Mucosa of descending colon (tissue), 3 donors: ENCODE data around the gene SSBP3. TPM values are rescaled to one million over a fixed set of nuclear protein-coding genes. Genes with fewer than 3 reads are reported as not detected.

ENCODE experiments used
- ATAC-seq: fragments of 200-7000 bp; cut with Tn5 transposase; one replicate; pipeline ENCODE4 v1.9.1; 2020; ENCODE audit warnings: mild to moderate bottlenecking, moderate library complexity
- DNase-seq, 3 donors: peaks; one replicate each; pipeline ENCODE4 v3.0.0-alpha.2; 2020
- H3K36me3 ChIP-seq: fragments of 200-600 bp; one replicate; pipeline ENCODE4 v1.8.0; 2021; ENCODE audit warnings: low read depth, mild to moderate bottlenecking
- H3K4me1 ChIP-seq: fragments of 200-600 bp; one replicate; pipeline ENCODE4 v1.8.0; 2021; ENCODE audit warnings: low read depth, mild to moderate bottlenecking
- H3K4me3 ChIP-seq: fragments of 200-600 bp; one replicate; pipeline ENCODE4 v1.8.0; 2021; ENCODE audit warnings: mild to moderate bottlenecking
- H3K9me3 ChIP-seq: fragments of 200-600 bp; one replicate; pipeline ENCODE4 v1.8.0; 2021; ENCODE audit warnings: mild to moderate bottlenecking
- intact Hi-C, 2 donors: fragments of 100-400 bp; cut with DNase I in 1 of 2; cut with micrococcal nuclease in 1 of 2; formaldehyde crosslinking; loops; one replicate each; pipeline versions ENCODE4 v1.11.0 to v1.11.1; 2022; cut with DNase I, micrococcal nuclease
- total RNA-seq, 3 donors: library from RNA; stranded (reverse); fragmentation: NEBNext Ultra II Directional in 2 of 3; extraction: Animal tissue kit (Norgen Biotek cat#: 25700) in 2 of 3; gene quantifications; one replicate each; pipeline versions ENCODE4 v1.2.1 to v1.2.4, GENCODE V29; 2021 to 2023
- TF ChIP-seq, protein P1 (sequence below): fragments of 200-600 bp; IDR thresholded peaks from one replicate; pipeline ENCODE4 v1.8.0; 2022; ENCODE audit warnings: antibody characterized with exemption, mild to moderate bottlenecking
- donor health status: DM: no; HTN: no; CAD: no; lungs with moderate emphysema.
- donor health status: DM: no; HTN: no; CAD: no.
- donor health status: DM: no; HTN: yes; CAD: no.

The SSBP3 gene
- total RNA-seq, 3 donors from 2014 or later, result 77.8 to 85.1 (median 82.0) TPM

GRCh38 chr1:54415991-54416390 lies 9.8 kb upstream of the SSBP3 start:
- TF ChIP-seq, protein P1, sequence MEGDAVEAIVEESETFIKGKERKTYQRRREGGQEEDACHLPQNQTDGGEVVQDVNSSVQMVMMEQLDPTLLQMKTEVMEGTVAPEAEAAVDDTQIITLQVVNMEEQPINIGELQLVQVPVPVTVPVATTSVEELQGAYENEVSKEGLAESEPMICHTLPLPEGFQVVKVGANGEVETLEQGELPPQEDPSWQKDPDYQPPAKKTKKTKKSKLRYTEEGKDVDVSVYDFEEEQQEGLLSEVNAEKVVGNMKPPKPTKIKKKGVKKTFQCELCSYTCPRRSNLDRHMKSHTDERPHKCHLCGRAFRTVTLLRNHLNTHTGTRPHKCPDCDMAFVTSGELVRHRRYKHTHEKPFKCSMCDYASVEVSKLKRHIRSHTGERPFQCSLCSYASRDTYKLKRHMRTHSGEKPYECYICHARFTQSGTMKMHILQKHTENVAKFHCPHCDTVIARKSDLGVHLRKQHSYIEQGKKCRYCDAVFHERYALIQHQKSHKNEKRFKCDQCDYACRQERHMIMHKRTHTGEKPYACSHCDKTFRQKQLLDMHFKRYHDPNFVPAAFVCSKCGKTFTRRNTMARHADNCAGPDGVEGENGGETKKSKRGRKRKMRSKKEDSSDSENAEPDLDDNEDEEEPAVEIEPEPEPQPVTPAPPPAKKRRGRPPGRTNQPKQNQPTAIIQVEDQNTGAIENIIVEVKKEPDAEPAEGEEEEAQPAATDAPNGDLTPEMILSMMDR, result no peak
- no peak overlapping the region for H3K4me3 ChIP-seq
- ATAC-seq (no peak), DNase-seq (no peak)
- H3K36me3 ChIP-seq, result no peaks in the 10 kb centered on the region
- H3K9me3 ChIP-seq, result no peaks in the 10 kb centered on the region
- intact Hi-C loops, result loop anchor here in 1 of 2 donors (5.0 kb wide), 1 partner anchor 66 kb away; no protein-coding TSS in a partner anchor
- H3K4me1 ChIP-seq, result peaks cover 11% of the 10 kb centered on the region

GRCh38 chr1:54415533-54415932 lies 9.3 kb upstream of the SSBP3 start:
- Histone ChIP-seq H3K4me1 (peaks cover 11% of the 10 kb centered on the region), H3K4me3 (no peak overlapping the region)
- intact Hi-C loops, result loop anchor here in 1 of 2 donors (5.0 kb wide), 1 partner anchor 67 kb away; no protein-coding TSS in a partner anchor

GRCh38 chr1:54413732-54414131 lies 7.5 kb upstream of the SSBP3 start:
- DNase-seq (no peak), ATAC-seq (no peak)
- no peaks in the 10 kb centered on the region for H3K9me3 ChIP-seq
- TF ChIP-seq, protein P1, result no peak
- H3K4me3 ChIP-seq, result no peak overlapping the region
- peaks cover 28% of the 10 kb centered on the region for H3K4me1 ChIP-seq
- intact Hi-C loops, result no loop called here
- H3K36me3 ChIP-seq, result no peaks in the 10 kb centered on the region

More at GRCh38 chr1:54415533-54415932, 9.3 kb upstream of the SSBP3 start:
- DNase-seq (no peak), ATAC-seq (no peak)
- no peaks in the 10 kb centered on the region for H3K36me3 ChIP-seq
- TF ChIP-seq, protein P1, result no peak
- H3K9me3 ChIP-seq, result no peaks in the 10 kb centered on the region

GRCh38 chr1:54413295-54413694 lies 7.1 kb upstream of the SSBP3 start:
- Histone ChIP-seq H3K36me3 (no peaks in the 10 kb centered on the region), H3K4me1 (peaks cover 32% of the 10 kb centered on the region), H3K9me3 (no peaks in the 10 kb centered on the region), H3K4me3 (no peak overlapping the region)
- intact Hi-C loops, result no loop called here
- TF ChIP-seq, protein P1, result no peak
- DNase-seq (peak in 2 of 3 donors; percentile 54 to 68), ATAC-seq (peak; percentile 65)

DNA sequence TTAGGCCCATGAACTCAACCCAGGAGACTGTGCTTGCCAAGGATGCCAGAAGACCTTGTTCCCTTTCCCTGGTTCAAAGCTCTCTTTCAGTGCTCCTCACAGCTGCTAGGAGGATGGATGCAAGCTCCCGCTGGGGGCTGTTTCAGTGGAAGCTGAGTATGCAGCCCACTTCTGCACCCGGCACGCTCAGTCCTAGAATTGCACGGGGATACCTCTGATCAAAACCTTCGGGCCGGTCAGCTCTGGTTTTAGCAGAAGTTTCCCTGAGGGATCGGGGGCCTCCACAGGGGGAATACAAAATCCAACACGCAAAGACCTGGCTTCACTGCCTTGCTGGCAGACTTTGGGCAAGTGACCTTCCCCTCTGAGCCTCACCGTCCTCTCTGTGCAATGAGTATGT lies 4.2 kb upstream of the SSBP3 start:
- ATAC-seq (no peak), DNase-seq (no peak)
- Histone ChIP-seq H3K4me1 (peaks cover 29% of the 10 kb centered on the region), H3K4me3 (no peak overlapping the region), H3K9me3 (no peaks in the 10 kb centered on the region), H3K36me3 (peaks cover 4% of the 10 kb centered on the region)
- intact Hi-C loops, result no loop called here
- TF ChIP-seq, protein P1, result no peak
